Fibroblast of the aortic adventitia (primary cell): ENCODE data around the gene CCDC136. TPM values are rescaled to one million over a fixed set of nuclear protein-coding genes. Genes with fewer than 3 reads are reported as not detected.

Source experiments
- DNase-seq: peaks from one replicate; pipeline ENCODE4 v3.0.0-alpha.2; 2010; ENCODE audit warnings: low read depth
- H3K4me3 ChIP-seq: 2 replicates; pipeline ENCODE4 v1.5.1; 2011; ENCODE audit warnings: low read depth, mild to moderate bottlenecking, control low read depth, low read length, moderate library complexity
- CTCF ChIP-seq: IDR thresholded peaks from 2 replicates; pipeline ENCODE4 v1.5.1; 2011; ENCODE audit warnings: mild to moderate bottlenecking, low read length, control low read depth, inconsistent platforms; ENCODE audit not compliant: insufficient read depth
- total RNA-seq: library from RNA; depleted of rRNA; stranded (reverse); fragments of >200 nt; gene quantifications from 2 replicates; pipeline ENCODE4 v1.2.3, GENCODE V29; 2012; ENCODE audit warnings: low replicate concordance

Gene CCDC136
- total RNA-seq, 1 donor, result 9.9 TPM

- TF ChIP-seq CTCF, result no peak
- no peak for DNase-seq
- H3K4me3 ChIP-seq, result no peak overlapping the region
These were observed 48.8 kb downstream of the CCDC136 start for GRCh38 chr7:128840326-128841170.

DNA sequence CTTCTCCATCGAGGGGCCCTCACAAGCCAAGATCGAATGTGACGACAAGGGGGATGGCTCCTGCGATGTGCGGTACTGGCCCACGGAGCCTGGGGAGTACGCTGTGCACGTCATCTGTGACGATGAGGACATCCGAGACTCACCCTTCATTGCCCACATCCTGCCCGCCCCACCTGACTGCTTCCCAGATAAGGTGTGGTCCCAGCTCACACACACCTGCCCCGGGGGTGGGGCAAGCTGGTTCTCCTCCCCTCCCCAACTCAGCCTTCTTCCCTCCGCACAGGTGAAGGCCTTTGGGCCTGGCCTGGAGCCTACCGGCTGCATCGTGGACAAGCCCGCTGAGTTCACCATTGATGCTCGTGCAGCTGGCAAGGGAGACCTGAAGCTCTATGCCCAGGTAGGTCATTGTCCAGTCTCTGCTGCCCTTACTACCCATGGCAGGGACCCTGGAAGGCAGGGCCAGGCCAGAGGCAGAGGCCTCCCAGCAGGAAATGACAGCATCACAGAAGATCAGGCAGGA, 49.5 kb downstream of the CCDC136 start:
- no peak for TF ChIP-seq CTCF
- DNase-seq, result no peak
- H3K4me3 ChIP-seq, result no peak overlapping the region

DNA sequence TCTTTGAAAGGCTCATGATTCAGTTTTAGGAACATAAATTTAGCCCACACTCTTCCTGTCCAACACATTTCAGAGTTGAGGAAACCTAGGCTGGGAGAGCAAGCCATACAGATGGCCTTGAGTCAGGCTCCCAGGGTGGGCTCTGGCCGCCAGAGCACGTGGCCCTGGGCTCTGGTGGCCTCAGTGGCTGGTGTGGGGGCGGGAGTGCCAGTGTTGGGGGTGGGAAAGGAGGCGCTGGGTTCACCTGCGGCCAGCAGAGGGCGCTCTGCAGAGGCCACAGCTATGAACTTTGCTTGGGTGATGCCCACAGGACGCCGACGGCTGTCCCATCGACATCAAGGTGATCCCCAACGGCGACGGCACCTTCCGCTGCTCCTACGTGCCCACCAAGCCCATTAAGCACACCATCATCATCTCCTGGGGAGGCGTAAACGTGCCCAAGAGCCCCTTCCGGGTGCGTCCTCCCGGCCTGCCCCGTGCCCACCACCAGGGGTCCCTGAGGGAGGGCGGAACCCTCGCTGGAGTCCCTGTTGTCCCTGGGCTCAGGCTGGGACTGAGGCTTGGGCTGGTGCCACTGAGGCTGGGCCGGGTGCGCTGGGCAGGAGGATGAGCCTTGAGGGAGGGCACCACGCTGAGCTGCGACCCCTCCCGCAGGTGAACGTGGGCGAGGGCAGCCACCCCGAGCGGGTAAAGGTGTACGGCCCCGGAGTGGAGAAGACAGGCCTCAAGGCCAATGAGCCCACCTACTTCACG, 50.3 kb downstream of the CCDC136 start:
- no peak overlapping the region for H3K4me3 ChIP-seq
- peak; percentile 68 for TF ChIP-seq CTCF
- DNase-seq, result no peak

DNA sequence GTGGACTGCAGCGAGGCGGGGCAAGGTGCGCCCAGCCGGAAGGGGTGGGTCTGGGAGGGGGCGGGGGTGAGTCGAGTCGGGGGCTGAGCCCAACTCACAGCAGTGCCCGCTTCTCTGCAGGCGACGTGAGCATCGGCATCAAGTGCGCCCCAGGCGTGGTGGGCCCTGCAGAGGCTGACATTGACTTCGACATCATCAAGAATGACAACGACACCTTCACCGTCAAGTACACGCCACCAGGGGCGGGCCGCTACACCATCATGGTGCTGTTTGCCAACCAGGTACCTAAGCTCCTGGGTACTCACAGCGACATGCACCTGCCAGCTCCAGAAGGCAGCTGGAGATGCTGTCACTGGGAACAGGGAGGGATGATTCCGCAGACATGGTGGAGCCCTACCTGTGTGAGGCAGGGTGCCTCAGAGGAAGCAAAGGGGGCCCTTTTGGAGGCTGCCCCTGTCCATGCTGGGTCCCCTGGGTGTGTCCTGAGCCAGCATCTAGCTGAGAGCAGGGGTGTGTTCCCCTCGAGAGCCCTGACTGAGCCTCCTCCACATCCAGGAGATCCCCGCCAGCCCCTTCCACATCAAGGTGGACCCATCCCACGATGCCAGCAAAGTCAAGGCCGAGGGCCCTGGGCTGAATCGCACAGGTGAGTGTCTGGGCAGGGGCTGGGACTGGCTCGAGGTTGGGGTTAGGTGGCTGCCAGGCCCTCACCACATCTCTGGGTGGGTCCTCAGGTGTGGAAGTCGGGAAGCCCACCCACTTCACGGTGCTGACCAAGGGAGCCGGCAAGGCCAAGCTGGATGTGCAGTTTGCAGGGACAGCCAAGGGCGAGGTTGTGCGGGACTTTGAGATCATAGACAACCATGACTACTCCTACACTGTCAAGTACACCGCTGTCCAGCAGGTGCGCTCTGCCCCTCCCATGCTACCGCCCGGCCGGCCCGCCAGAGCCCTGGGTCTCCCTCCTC, 51.2 kb downstream of the CCDC136 start:
- DNase-seq, result no peak
- TF ChIP-seq CTCF, result no peak
- no peak overlapping the region for H3K4me3 ChIP-seq

GRCh38 chr7:128843938-128844621, 52.3 kb downstream of the CCDC136 start:
- no peak for DNase-seq
- TF ChIP-seq CTCF, result no peak
- H3K4me3 ChIP-seq, result no peak overlapping the region

- no peak overlapping the region for H3K4me3 ChIP-seq
- DNase-seq, result no peak
- TF ChIP-seq CTCF, result no peak
These were observed 53.1 kb downstream of the CCDC136 start for GRCh38 chr7:128844777-128845311.
